ENCODE results near the gene C11orf16. TPM values are rescaled to one million over a fixed set of nuclear protein-coding genes. Genes with fewer than 3 reads are reported as not detected.

C11orf16 gene
- total and polyA plus RNA-seq, 2 of the 4 experiments (the other 2 are of a cell fraction) = not detected

DNA sequence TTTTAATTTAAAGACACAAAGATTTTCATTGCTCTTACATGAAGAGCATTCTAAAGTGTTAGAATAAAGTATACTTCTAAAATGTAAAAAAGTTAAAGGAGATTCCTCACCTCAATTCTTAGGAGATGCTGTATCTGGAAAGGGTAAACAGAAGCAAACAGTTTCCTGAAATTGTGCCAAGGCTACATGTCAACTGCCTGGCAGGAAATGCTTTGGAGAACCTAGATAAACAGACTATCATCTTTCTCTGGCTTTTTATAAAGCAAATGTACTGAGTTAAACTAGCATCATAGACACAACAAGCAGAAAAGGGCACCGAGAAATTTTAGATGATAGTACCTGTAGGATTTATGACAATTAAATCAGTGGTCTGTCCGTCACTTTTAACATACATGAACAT, 46.4 kb downstream of the C11orf16 start:
- Histone ChIP-seq H3K27me3 (ENCODE audit: control insufficient read depth, insufficient read depth, low read length) (no peaks in the 10 kb centered on the region), H4K20me1 (ENCODE audit: insufficient read depth, low read length) (no peaks in the 10 kb centered on the region), H3K79me1 (ENCODE audit: low read depth in 1 of 2, low read length in 2 of 2) (no peaks in the 10 kb centered on the region), H2BK15ac (ENCODE audit: low read depth, low read length) (no peak overlapping the region), H3K4me2 (ENCODE audit: low read depth, low read length) (peak overlapping the region; percentile 44; the same call in 1 of the 2 replicates), H3K56ac (ENCODE audit: extremely low read depth, insufficient read depth, low read length) (no peak overlapping the region), H3K4me3 (ENCODE audit: insufficient read depth, low read depth, low read length) (no peak overlapping the region), H3K36me3 (ENCODE audit: control insufficient read depth, insufficient read depth, low read length) (no peaks in the 10 kb centered on the region), H3K9me1 (ENCODE audit: insufficient read depth, low read length) (no peaks in the 10 kb centered on the region), H2BK5ac (ENCODE audit: low read depth, low read length, poor library complexity, severe bottlenecking) (no peak overlapping the region), H4K91ac (ENCODE audit: insufficient read depth, low read depth, low read length) (no peak overlapping the region), H2AK5ac (ENCODE audit: low read depth, low read length) (no peak overlapping the region), H3K9ac (ENCODE audit: low read depth, low read length) (no peak overlapping the region), H2BK120ac (ENCODE audit: low read depth, low read length) (no peak overlapping the region), H3K4ac (ENCODE audit: low read depth, low read length) (no peak overlapping the region), H2AFZ (replicated peaks; ENCODE audit: low read length, poor library complexity) (no peak overlapping the region), H3K23ac (ENCODE audit: low read depth, low read length) (no peak overlapping the region), H2BK20ac (ENCODE audit: low read depth, low read length) (no peak overlapping the region), H4K8ac (ENCODE audit: low read depth in 2 of 2, low read length in 2 of 2) (no peak overlapping the region), H3K14ac (replicated peaks; ENCODE audit: low read depth, low read length) (no peak overlapping the region), H3K27ac (ENCODE audit: insufficient read depth, low read length) (no peak overlapping the region), H3K4me1 (ENCODE audit: control insufficient read depth, insufficient read depth, low read length) (peaks cover 5% of the 10 kb centered on the region; the same call in 1 of the 2 replicates), H3K18ac (ENCODE audit: low read depth, low read length) (no peak overlapping the region), H4K5ac (ENCODE audit: low read depth, low read length) (no peak overlapping the region), H3K9me3 (ENCODE audit: control insufficient read depth, insufficient read depth, low read length) (no peaks in the 10 kb centered on the region), H2AK9ac (replicated peaks; ENCODE audit: low read depth, low read length, poor library complexity) (no peak overlapping the region)
- CTCF ChIA-PET = no interaction called here
- no TSS peak for BruUV-seq (replicated peaks)
- intact Hi-C loops (cut with micrococcal nuclease) = no loop called here
- POLR2A ChIA-PET (ENCODE audit: unreplicated experiment) = no interaction called here
- in situ Hi-C loops (cut with MboI; ENCODE audit: low sequenced_read_pairs) = no loop called here
- ATAC-seq (ENCODE audit: low read depth) (peak; percentile 57), DNase-seq (peak; percentile 45)
- WGBS, 2 experiments (ENCODE audit: extremely low coverage in 2 of 2, insufficient read length in 1 of 2) = no CpG with 5 or more reads among the region's 2 CpGs
- TF ChIP-seq, protein P1, sequence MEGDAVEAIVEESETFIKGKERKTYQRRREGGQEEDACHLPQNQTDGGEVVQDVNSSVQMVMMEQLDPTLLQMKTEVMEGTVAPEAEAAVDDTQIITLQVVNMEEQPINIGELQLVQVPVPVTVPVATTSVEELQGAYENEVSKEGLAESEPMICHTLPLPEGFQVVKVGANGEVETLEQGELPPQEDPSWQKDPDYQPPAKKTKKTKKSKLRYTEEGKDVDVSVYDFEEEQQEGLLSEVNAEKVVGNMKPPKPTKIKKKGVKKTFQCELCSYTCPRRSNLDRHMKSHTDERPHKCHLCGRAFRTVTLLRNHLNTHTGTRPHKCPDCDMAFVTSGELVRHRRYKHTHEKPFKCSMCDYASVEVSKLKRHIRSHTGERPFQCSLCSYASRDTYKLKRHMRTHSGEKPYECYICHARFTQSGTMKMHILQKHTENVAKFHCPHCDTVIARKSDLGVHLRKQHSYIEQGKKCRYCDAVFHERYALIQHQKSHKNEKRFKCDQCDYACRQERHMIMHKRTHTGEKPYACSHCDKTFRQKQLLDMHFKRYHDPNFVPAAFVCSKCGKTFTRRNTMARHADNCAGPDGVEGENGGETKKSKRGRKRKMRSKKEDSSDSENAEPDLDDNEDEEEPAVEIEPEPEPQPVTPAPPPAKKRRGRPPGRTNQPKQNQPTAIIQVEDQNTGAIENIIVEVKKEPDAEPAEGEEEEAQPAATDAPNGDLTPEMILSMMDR (conservative IDR thresholded peaks at IDR 0.05; ENCODE audit: low read depth, low read length) = no peak
- TF ChIP-seq CHD1 (IDR thresholded peaks at IDR 0.05; ENCODE audit: low read depth, low read length) (no peak), NFE2L2 (IDR thresholded peaks at IDR 0.05; ENCODE audit: low read depth, low read length) (no peak), MAZ (IDR thresholded peaks at IDR 0.05; ENCODE audit: borderline replicate concordance, low read depth, low read length) (no peak), BHLHE40 (IDR thresholded peaks at IDR 0.05; ENCODE audit: low read depth, low read length) (no peak), RFX5 (IDR thresholded peaks at IDR 0.05; ENCODE audit: low read depth, low read length) (no peak), RCOR1 (IDR thresholded peaks at IDR 0.05; ENCODE audit: insufficient replicate concordance, low read length) (no peak), RAD21 (IDR thresholded peaks at IDR 0.05; ENCODE audit: low read length) (no peak), SMC3 (IDR thresholded peaks at IDR 0.05; ENCODE audit: low read depth, low read length) (no peak)
- TF ChIP-seq, protein P2, sequence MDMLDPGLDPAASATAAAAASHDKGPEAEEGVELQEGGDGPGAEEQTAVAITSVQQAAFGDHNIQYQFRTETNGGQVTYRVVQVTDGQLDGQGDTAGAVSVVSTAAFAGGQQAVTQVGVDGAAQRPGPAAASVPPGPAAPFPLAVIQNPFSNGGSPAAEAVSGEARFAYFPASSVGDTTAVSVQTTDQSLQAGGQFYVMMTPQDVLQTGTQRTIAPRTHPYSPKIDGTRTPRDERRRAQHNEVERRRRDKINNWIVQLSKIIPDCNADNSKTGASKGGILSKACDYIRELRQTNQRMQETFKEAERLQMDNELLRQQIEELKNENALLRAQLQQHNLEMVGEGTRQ (IDR thresholded peaks at IDR 0.05; ENCODE audit: low read depth, low read length) = no peak
- TF ChIP-seq, protein P3, sequence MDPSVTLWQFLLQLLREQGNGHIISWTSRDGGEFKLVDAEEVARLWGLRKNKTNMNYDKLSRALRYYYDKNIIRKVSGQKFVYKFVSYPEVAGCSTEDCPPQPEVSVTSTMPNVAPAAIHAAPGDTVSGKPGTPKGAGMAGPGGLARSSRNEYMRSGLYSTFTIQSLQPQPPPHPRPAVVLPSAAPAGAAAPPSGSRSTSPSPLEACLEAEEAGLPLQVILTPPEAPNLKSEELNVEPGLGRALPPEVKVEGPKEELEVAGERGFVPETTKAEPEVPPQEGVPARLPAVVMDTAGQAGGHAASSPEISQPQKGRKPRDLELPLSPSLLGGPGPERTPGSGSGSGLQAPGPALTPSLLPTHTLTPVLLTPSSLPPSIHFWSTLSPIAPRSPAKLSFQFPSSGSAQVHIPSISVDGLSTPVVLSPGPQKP (IDR thresholded peaks at IDR 0.05; ENCODE audit: borderline replicate concordance, low read depth, low read length) = no peak
- dilution Hi-C loops (cut with HindIII; ENCODE audit: low sequenced_read_pairs, unreplicated experiment) = no loop called here

All from IMR-90 (cell line).